ENCODE measurements around the gene MACROD2.

The MACROD2 gene

GRCh38 chr20:15774926-15775325 is 1779.6 kb downstream of the MACROD2 start:
- H3K4me3 ChIP-seq (ENCODE audit: low read depth, low read length): no peak overlapping the region
- no peak for TF ChIP-seq CTCF (conservative IDR thresholded peaks at IDR 0.05; ENCODE audit: low read depth, low read length)
- no peak for DNase-seq (ENCODE audit: low read depth)

- no peak for TF ChIP-seq CTCF (conservative IDR thresholded peaks at IDR 0.05; ENCODE audit: low read depth, low read length)
- DNase-seq (ENCODE audit: low read depth): no peak
- no peak overlapping the region for H3K4me3 ChIP-seq (ENCODE audit: low read depth, low read length)
These were observed 1781.6 kb downstream of the MACROD2 start for GRCh38 chr20:15776770-15777466.

- DNase-seq (ENCODE audit: low read depth): no peak
- H3K4me3 ChIP-seq (ENCODE audit: low read depth, low read length): no peak overlapping the region
- no peak for TF ChIP-seq CTCF (conservative IDR thresholded peaks at IDR 0.05; ENCODE audit: low read depth, low read length)
These were observed 1788.7 kb downstream of the MACROD2 start for GRCh38 chr20:15784020-15784419.

GRCh38 chr20:15789079-15789478 is 1793.8 kb downstream of the MACROD2 start:
- no peak overlapping the region for H3K4me3 ChIP-seq (ENCODE audit: low read depth, low read length)

GRCh38 chr20:15792855-15793254 is 1797.5 kb downstream of the MACROD2 start:
- no peak for TF ChIP-seq CTCF (conservative IDR thresholded peaks at IDR 0.05; ENCODE audit: low read depth, low read length)
- H3K4me3 ChIP-seq (ENCODE audit: low read depth, low read length): no peak overlapping the region
- DNase-seq (ENCODE audit: low read depth): no peak

More at GRCh38 chr20:15789079-15789478, 1793.8 kb downstream of the MACROD2 start:
- no peak for TF ChIP-seq CTCF (conservative IDR thresholded peaks at IDR 0.05; ENCODE audit: low read depth, low read length)
- DNase-seq (ENCODE audit: low read depth): no peak

GRCh38 chr20:15794409-15794808 is 1799.1 kb downstream of the MACROD2 start:
- no peak for TF ChIP-seq CTCF (conservative IDR thresholded peaks at IDR 0.05; ENCODE audit: low read depth, low read length)
- DNase-seq (ENCODE audit: low read depth): no peak
- H3K4me3 ChIP-seq (ENCODE audit: low read depth, low read length): no peak overlapping the region
